ENCODE data around the gene ZNF830. TPM values are rescaled to one million over a fixed set of nuclear protein-coding genes. Genes with fewer than 3 reads are reported as not detected.
A peak's percentile ranks its signal among the peaks of the same experiment; 100 is the strongest.
"Not testable (repeated sequence)": the region's sequence is repeated elsewhere in the genome, so short reads cannot be mapped to it uniquely, and the experiment has no call there.

The ZNF830 gene
- total RNA-seq, 2 donors from 2014 or later: 14.4 to 15.1 TPM

- ATAC-seq: peak; percentile 62
- no peak for DNase-seq
- intact Hi-C loops (cut with DNase I, micrococcal nuclease): no loop called here
These were observed 25.9 kb downstream of the ZNF830 start for GRCh38 chr17:34987232-34987631.

GRCh38 chr17:34988644-34989043 is 27.3 kb downstream of the ZNF830 start:
- DNase-seq (no peak), ATAC-seq (no peak)
- intact Hi-C loops (cut with DNase I, micrococcal nuclease): no loop called here

- no peak for ATAC-seq
- intact Hi-C loops (cut with DNase I, micrococcal nuclease): no loop called here
- no peak for DNase-seq
These were observed 28.1 kb downstream of the ZNF830 start for GRCh38 chr17:34989473-34989872.

- DNase-seq (no peak), ATAC-seq (peak; percentile 84)
- intact Hi-C loops (cut with DNase I, micrococcal nuclease): no loop called here
These were observed 29.6 kb downstream of the ZNF830 start for GRCh38 chr17:34990921-34991365.

GRCh38 chr17:34991606-34992005 is 30.3 kb downstream of the ZNF830 start:
- ATAC-seq (no peak), DNase-seq (no peak)
- intact Hi-C loops (cut with DNase I, micrococcal nuclease): no loop called here

- intact Hi-C loops (cut with DNase I, micrococcal nuclease): no loop called here
- no peak for ATAC-seq
- no peak for DNase-seq
These were observed 31.7 kb downstream of the ZNF830 start for GRCh38 chr17:34993031-34993430.

GRCh38 chr17:34996422-34997285 is 35.3 kb downstream of the ZNF830 start:
- no peak for ATAC-seq
- intact Hi-C loops (cut with DNase I, micrococcal nuclease): no loop called here
- DNase-seq: no peak

GRCh38 chr17:34997355-34997862 is 36.1 kb downstream of the ZNF830 start:
- intact Hi-C loops (cut with DNase I, micrococcal nuclease): no loop called here
- ATAC-seq (no peak), DNase-seq (peak; percentile 32 to 63)

- DNase-seq (peak; percentile 71 to 77), ATAC-seq (peak; percentile 94)
- intact Hi-C loops (cut with DNase I, micrococcal nuclease): no loop called here
These were observed 36.9 kb downstream of the ZNF830 start for GRCh38 chr17:34998205-34998604.

GRCh38 chr17:34999456-34999855 is 38.1 kb downstream of the ZNF830 start:
- ATAC-seq: no peak
- intact Hi-C loops (cut with DNase I, micrococcal nuclease): no loop called here
- DNase-seq: no peak

- not testable (repeated sequence) for DNase-seq, ATAC-seq
- intact Hi-C loops (cut with DNase I, micrococcal nuclease): loop anchor here in 1 of 2 donors (10.0 kb wide), 1 partner anchor 74 kb away; no protein-coding TSS in a partner anchor
These were observed 39.6 kb downstream of the ZNF830 start for GRCh38 chr17:35000965-35001364.

GRCh38 chr17:35001549-35001948 is 40.2 kb downstream of the ZNF830 start:
- DNase-seq (no peak), ATAC-seq (no peak)
- intact Hi-C loops (cut with DNase I, micrococcal nuclease): loop anchor here in 1 of 2 donors (10.0 kb wide), 1 partner anchor 73 kb away; no protein-coding TSS in a partner anchor

- DNase-seq (peak in 1 of 2 donors; percentile 62), ATAC-seq (no peak)
- intact Hi-C loops (cut with DNase I, micrococcal nuclease): loop anchor here in 1 of 2 donors (10.0 kb wide), 1 partner anchor 72 kb away; no protein-coding TSS in a partner anchor
These were observed 41.7 kb downstream of the ZNF830 start for GRCh38 chr17:35002876-35003551.

GRCh38 chr17:35003778-35004177 is 42.4 kb downstream of the ZNF830 start:
- no peak for DNase-seq
- no peak for ATAC-seq
- intact Hi-C loops (cut with DNase I, micrococcal nuclease): loop anchor here in 1 of 2 donors (10.0 kb wide), 1 partner anchor 71 kb away; no protein-coding TSS in a partner anchor

GRCh38 chr17:35006345-35006744 is 45.0 kb downstream of the ZNF830 start:
- intact Hi-C loops (cut with DNase I, micrococcal nuclease): loop anchor here in 1 of 2 donors (10.0 kb wide), 1 partner anchor 68 kb away; no protein-coding TSS in a partner anchor
- ATAC-seq (peak; percentile 7), DNase-seq (no peak)

- ATAC-seq (no peak), DNase-seq (no peak)
- intact Hi-C loops (cut with DNase I, micrococcal nuclease): loop anchor here in 1 of 2 donors (10.0 kb wide), 1 partner anchor 68 kb away; no protein-coding TSS in a partner anchor
These were observed 45.6 kb downstream of the ZNF830 start for GRCh38 chr17:35006961-35007360.

GRCh38 chr17:35010093-35010492 is 48.8 kb downstream of the ZNF830 start:
- no peak for DNase-seq
- intact Hi-C loops (cut with DNase I, micrococcal nuclease): no loop called here
- no peak for ATAC-seq

GRCh38 chr17:35011671-35012216 is 50.4 kb downstream of the ZNF830 start:
- ATAC-seq (no peak), DNase-seq (no peak)
- intact Hi-C loops (cut with DNase I, micrococcal nuclease): no loop called here

All from left colon (tissue), 2 donors.